Measurements from ENCODE around the gene VGLL4.

DNA sequence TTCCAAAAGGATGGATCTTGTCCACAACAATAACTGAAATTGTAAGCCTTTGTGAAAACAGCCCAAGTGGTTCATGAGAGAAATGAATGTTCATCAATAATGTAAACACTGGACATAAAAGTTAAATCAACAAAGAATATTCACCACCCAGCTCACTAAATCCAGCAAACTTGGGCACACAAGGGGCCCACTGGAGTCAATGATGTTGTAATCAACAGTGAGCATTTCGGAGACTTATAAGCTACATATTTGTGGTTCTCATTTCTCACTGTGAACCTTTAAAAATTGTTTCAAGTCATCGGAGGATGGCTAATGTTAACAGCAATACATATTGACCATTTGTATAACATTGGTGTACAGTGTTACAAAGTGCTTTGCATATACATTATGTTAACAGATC lies 63.1 kb downstream of the VGLL4 start:
- TF ChIP-seq EZH2phosphoT487 (IDR thresholded peaks at IDR 0.05), result no peak
- TF ChIP-seq, protein P1, sequence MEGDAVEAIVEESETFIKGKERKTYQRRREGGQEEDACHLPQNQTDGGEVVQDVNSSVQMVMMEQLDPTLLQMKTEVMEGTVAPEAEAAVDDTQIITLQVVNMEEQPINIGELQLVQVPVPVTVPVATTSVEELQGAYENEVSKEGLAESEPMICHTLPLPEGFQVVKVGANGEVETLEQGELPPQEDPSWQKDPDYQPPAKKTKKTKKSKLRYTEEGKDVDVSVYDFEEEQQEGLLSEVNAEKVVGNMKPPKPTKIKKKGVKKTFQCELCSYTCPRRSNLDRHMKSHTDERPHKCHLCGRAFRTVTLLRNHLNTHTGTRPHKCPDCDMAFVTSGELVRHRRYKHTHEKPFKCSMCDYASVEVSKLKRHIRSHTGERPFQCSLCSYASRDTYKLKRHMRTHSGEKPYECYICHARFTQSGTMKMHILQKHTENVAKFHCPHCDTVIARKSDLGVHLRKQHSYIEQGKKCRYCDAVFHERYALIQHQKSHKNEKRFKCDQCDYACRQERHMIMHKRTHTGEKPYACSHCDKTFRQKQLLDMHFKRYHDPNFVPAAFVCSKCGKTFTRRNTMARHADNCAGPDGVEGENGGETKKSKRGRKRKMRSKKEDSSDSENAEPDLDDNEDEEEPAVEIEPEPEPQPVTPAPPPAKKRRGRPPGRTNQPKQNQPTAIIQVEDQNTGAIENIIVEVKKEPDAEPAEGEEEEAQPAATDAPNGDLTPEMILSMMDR (IDR thresholded peaks at IDR 0.05), result no peak

Measured in neural progenitor cell (in vitro differentiated cells).